Transverse colon (tissue), 4 donors: ENCODE data around the gene GBF1.

Experiments
- POLR2A ChIP-seq: fragments of 450-650 bp; IDR thresholded peaks from one replicate; pipeline ENCODE4 v1.6.1; 2016; ENCODE audit warnings: antibody characterized with exemption, mild to moderate bottlenecking, moderate library complexity
- POLR2AphosphoS5 ChIP-seq, 3 donors: sonication (generic); formaldehyde crosslinking; IDR thresholded peaks; one replicate each; pipeline ENCODE4 v1.6.1; 2016; ENCODE audit warnings: antibody characterized with exemption in 3 of 3
- TF ChIP-seq, protein P1 (sequence below), 5 experiments: fragments of 200-600 bp in 3 of 5; fragments of 450-650 bp in 2 of 5; sonication (generic) in 3 of 5; IDR thresholded peaks; 1 replicate in 2 of 5; 2 replicates in 3 of 5; pipeline ENCODE4 v1.5.1; 2016 to 2017; ENCODE audit warnings: antibody characterized with exemption in 5 of 5, inconsistent platforms in 3 of 5, mild to moderate bottlenecking in 2 of 5, moderate library complexity in 1 of 5

GRCh38 chr10:102384606-102385429, 139.5 kb downstream of the GBF1 start:
- TF ChIP-seq, protein P1, sequence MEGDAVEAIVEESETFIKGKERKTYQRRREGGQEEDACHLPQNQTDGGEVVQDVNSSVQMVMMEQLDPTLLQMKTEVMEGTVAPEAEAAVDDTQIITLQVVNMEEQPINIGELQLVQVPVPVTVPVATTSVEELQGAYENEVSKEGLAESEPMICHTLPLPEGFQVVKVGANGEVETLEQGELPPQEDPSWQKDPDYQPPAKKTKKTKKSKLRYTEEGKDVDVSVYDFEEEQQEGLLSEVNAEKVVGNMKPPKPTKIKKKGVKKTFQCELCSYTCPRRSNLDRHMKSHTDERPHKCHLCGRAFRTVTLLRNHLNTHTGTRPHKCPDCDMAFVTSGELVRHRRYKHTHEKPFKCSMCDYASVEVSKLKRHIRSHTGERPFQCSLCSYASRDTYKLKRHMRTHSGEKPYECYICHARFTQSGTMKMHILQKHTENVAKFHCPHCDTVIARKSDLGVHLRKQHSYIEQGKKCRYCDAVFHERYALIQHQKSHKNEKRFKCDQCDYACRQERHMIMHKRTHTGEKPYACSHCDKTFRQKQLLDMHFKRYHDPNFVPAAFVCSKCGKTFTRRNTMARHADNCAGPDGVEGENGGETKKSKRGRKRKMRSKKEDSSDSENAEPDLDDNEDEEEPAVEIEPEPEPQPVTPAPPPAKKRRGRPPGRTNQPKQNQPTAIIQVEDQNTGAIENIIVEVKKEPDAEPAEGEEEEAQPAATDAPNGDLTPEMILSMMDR (IDR thresholded peaks at IDR 0.05), result no peak
- TF ChIP-seq POLR2A, result no peak
- no peak for TF ChIP-seq POLR2AphosphoS5 (IDR thresholded peaks at IDR 0.05)
